ENCODE results near the gene ARMC3. TPM values are rescaled to one million over a fixed set of nuclear protein-coding genes. Genes with fewer than 3 reads are reported as not detected.
"Not testable (repeated sequence)": the region's sequence is repeated elsewhere in the genome, so short reads cannot be mapped to it uniquely, and the experiment has no call there.

The ARMC3 gene
- total RNA-seq, 1 donor from 2014 or later: not detected

DNA sequence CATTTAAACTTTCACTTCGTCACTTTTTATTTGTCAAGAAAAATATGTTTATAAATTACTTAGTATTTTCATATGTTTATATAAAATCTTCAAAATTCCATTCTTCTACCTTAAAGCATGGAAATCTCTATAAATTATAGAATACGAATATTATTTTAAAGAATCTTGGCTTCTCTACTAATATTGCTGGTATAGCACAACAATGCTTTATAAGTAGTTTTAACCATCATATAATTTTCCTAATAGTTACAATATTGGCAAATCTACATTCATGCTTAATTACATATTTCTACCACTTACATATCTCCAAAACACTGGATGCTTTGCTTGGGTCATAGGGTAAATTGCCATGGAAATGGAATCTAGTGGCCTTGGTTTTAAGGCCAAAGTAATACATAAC lies 21.1 kb upstream of the ARMC3 start:
- Histone ChIP-seq H3K4me1 (no peaks in the 10 kb centered on the region), H3K27me3 (ENCODE audit: low read depth) (no peaks in the 10 kb centered on the region), H3K4me3 (no peak overlapping the region), H3K27ac (replicated peaks) (no peak overlapping the region), H3K9me3 (replicated peaks) (peaks cover 26% of the 10 kb centered on the region), H3K36me3 (no peaks in the 10 kb centered on the region)
- DNase-seq: no peak
- intact Hi-C loops (cut with micrococcal nuclease): no loop called here
- TF ChIP-seq, protein P1, sequence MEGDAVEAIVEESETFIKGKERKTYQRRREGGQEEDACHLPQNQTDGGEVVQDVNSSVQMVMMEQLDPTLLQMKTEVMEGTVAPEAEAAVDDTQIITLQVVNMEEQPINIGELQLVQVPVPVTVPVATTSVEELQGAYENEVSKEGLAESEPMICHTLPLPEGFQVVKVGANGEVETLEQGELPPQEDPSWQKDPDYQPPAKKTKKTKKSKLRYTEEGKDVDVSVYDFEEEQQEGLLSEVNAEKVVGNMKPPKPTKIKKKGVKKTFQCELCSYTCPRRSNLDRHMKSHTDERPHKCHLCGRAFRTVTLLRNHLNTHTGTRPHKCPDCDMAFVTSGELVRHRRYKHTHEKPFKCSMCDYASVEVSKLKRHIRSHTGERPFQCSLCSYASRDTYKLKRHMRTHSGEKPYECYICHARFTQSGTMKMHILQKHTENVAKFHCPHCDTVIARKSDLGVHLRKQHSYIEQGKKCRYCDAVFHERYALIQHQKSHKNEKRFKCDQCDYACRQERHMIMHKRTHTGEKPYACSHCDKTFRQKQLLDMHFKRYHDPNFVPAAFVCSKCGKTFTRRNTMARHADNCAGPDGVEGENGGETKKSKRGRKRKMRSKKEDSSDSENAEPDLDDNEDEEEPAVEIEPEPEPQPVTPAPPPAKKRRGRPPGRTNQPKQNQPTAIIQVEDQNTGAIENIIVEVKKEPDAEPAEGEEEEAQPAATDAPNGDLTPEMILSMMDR (IDR thresholded peaks at IDR 0.05; ENCODE audit: borderline replicate concordance): no peak

DNA sequence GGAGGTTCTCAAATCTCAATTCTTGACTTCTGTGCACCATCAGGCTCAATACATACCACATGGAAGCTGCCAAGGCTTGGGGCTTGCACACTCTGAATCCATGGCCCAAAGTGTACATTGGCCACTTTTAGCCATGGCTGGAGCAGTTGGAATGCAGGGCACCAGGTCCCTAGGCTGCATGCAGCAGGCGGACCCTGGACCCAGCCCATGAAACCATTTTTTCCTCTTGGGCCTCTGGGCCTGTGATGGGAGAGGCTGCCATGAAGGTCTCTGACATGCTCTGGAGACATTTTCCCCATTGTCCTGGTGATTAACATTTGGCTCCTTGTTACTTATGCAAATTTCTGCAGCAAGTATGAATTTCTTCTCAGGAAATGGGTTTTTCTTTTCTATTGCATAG lies 19.0 kb upstream of the ARMC3 start:
- TF ChIP-seq, protein P1 (IDR thresholded peaks at IDR 0.05; ENCODE audit: borderline replicate concordance): no peak
- DNase-seq: no peak
- Histone ChIP-seq H3K27me3 (ENCODE audit: low read depth) (no peaks in the 10 kb centered on the region), H3K36me3 (no peaks in the 10 kb centered on the region), H3K9me3 (replicated peaks) (peaks cover 26% of the 10 kb centered on the region), H3K4me3 (no peak overlapping the region), H3K27ac (replicated peaks) (no peak overlapping the region), H3K4me1 (peaks cover 13% of the 10 kb centered on the region)
- intact Hi-C loops (cut with micrococcal nuclease): no loop called here

DNA sequence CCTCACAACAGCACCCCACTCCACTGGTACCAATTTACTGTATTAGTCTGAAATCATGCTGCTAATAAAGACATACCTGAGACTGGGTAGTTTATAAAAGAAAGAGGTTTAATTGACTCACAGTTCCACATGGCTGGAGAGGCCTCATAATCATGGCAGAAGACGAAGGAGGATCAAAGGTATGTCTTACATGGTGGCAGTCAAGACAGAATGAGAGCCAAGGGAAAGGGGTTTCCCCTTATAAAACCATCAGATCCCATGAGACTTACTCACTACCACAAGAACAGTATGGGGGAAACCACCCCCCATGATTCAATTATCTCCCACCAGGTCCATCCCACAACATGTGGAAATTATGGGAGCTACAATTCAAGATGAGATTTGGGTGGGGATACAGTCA lies 18.2 kb upstream of the ARMC3 start:
- Histone ChIP-seq H3K9me3 (replicated peaks) (peaks cover 26% of the 10 kb centered on the region), H3K4me1 (peaks cover 13% of the 10 kb centered on the region)
- H3K36me3 ChIP-seq; H3K27me3 ChIP-seq (ENCODE audit: low read depth); H3K27ac ChIP-seq (replicated peaks); H3K4me3 ChIP-seq; intact Hi-C loops (cut with micrococcal nuclease); DNase-seq: not testable (repeated sequence)

DNA sequence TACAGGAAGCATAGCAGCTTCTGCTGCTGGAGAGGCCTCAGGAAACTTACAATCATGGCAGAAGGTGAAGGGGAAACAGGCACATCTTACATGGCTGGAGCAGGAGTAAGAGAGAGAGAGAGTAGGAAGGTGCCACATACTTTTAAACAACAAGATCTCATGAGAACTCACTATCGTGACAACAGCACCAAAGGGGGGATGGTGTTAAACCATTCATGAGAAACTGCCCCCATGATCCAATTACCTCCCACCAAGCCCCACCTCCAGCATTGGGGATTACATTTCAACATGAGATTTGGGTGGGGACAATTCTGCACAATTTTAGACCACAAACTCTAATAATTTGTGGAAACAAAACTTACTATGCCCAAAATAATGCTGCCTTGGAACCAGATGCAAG lies 16.8 kb upstream of the ARMC3 start:
- no peak overlapping the region for H3K27ac ChIP-seq (replicated peaks)
- H3K36me3 ChIP-seq: no peaks in the 10 kb centered on the region
- H3K9me3 ChIP-seq (replicated peaks): peaks cover 16% of the 10 kb centered on the region
- intact Hi-C loops (cut with micrococcal nuclease): no loop called here
- no peaks in the 10 kb centered on the region for H3K27me3 ChIP-seq (ENCODE audit: low read depth)
- H3K4me1 ChIP-seq: peaks cover 13% of the 10 kb centered on the region
- H3K4me3 ChIP-seq: no peak overlapping the region
- TF ChIP-seq, protein P1 (IDR thresholded peaks at IDR 0.05; ENCODE audit: borderline replicate concordance): no peak
- DNase-seq: no peak

DNA sequence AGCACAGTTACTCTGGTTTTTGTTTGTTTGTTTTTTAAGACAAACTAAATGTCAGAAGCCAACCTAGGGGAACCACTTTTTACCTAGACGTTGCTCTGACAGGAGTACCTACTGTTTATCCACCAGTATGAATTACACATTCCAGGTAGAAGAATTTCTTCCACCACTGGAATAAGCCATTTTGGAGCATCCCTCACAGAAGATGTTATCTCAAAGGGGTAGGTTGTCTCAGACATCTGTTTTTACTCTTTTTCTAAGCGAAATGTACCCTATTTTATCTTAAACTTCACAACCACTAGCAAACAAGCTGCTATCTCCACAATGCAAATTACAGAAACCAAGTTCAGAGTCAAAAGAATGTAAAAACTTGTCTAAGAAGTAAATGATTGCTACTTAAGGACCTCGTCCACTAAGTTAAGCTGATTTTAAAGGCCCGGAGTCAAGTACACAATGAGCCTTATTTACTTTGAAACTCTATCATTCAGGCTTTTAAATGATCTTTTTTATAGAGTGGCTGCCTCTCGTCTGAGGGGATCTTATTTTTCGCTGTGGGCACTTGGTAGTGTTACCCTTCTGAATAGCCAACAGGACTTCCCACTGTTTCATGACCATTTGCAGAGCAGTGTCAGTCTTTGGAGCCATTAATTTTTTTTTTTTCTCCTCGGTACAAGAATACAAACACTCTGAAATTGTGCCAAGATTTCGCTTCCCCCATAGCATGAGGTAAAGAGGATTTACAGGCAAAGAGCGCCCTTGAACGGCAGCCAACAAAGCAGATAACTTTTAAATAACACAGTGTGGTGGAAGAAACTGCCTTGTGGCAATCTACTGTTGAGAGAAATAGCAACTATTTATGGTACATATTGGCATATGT lies 15.7 kb upstream of the ARMC3 start:
- Histone ChIP-seq H3K9me3 (replicated peaks) (peaks cover 21% of the 10 kb centered on the region), H3K27me3 (ENCODE audit: low read depth) (no peaks in the 10 kb centered on the region), H3K4me3 (no peak overlapping the region), H3K4me1 (peaks cover 13% of the 10 kb centered on the region), H3K27ac (replicated peaks) (no peak overlapping the region), H3K36me3 (no peaks in the 10 kb centered on the region)
- TF ChIP-seq, protein P1 (IDR thresholded peaks at IDR 0.05; ENCODE audit: borderline replicate concordance): no peak
- intact Hi-C loops (cut with micrococcal nuclease): no loop called here
- DNase-seq: no peak

DNA sequence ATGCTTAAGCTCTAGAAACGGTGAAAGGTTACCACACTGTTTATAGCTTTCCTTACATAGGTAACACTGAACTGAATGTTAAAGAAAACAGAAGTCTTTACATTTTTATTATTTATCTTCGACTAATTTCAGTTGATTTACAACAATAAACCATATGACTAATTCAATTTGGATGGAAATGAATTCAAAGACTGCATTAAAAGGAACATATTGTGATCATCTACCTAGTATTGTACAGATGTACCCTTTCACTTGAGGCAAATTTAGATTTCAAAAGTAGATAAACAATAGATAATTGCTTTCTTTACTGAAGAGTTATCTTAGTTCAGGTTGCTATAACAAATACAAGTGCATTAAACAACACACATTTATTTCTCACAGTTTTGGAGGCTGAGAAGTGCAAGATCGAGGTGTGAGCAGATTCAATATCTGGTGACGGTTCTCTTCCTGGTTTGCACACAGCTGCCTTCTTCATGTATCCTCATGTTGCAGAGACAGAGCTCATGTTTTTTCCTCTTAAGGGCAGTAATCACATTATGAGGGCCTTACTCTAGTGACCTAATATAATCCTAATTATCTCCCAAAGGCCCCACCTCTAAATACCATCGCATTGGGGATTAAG lies 15.0 kb upstream of the ARMC3 start:
- H3K4me3 ChIP-seq: no peak overlapping the region
- TF ChIP-seq, protein P1 (IDR thresholded peaks at IDR 0.05; ENCODE audit: borderline replicate concordance): no peak
- H3K36me3 ChIP-seq: no peaks in the 10 kb centered on the region
- H3K27me3 ChIP-seq (ENCODE audit: low read depth): no peaks in the 10 kb centered on the region
- peaks cover 13% of the 10 kb centered on the region for H3K4me1 ChIP-seq
- H3K27ac ChIP-seq (replicated peaks): no peak overlapping the region
- no peak for DNase-seq
- intact Hi-C loops (cut with micrococcal nuclease): no loop called here
- peaks cover 23% of the 10 kb centered on the region for H3K9me3 ChIP-seq (replicated peaks)

Data from left ventricle myocardium inferior (tissue), 1 donor.